ENCODE measurements around the gene C6orf89. TPM values are rescaled to one million over a fixed set of nuclear protein-coding genes. Genes with fewer than 3 reads are reported as not detected.

The C6orf89 gene
- total RNA-seq, 1 experiment from 2014 or later: 36.9 TPM

DNA sequence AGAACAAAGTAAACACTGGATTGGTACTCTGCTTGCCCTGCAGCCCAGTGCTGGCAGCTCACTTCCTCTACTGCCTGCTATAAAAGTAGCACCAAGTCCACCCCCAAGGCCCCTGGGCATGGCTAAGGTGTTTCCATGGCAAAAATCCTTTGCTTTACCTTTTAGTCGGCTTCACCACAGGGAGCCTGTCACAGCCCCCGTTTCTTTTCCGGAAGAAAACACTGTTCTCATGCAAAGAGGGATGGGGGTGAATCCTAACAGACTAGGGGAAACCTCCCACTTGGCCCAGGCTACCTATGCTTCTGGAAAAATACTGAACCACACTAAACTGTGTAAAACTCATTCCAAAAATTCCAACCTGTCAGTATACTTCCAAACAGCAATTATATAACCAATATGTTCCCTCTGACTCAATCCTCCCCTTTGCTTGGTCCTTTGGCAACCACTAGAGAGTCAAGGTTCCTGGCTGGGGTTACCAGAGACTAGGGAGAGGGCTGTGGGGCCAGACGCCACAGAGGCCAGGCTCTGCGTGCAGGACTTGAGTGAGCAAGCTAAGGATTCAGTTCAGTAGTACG lies 27.3 kb upstream of the C6orf89 start:
- TF ChIP-seq, protein P1, sequence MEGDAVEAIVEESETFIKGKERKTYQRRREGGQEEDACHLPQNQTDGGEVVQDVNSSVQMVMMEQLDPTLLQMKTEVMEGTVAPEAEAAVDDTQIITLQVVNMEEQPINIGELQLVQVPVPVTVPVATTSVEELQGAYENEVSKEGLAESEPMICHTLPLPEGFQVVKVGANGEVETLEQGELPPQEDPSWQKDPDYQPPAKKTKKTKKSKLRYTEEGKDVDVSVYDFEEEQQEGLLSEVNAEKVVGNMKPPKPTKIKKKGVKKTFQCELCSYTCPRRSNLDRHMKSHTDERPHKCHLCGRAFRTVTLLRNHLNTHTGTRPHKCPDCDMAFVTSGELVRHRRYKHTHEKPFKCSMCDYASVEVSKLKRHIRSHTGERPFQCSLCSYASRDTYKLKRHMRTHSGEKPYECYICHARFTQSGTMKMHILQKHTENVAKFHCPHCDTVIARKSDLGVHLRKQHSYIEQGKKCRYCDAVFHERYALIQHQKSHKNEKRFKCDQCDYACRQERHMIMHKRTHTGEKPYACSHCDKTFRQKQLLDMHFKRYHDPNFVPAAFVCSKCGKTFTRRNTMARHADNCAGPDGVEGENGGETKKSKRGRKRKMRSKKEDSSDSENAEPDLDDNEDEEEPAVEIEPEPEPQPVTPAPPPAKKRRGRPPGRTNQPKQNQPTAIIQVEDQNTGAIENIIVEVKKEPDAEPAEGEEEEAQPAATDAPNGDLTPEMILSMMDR (IDR thresholded peaks at IDR 0.05; ENCODE audit: unreplicated experiment): no peak
- intact Hi-C loops (cut with micrococcal nuclease): no loop called here
- Mint-ChIP-seq H3K27ac (ENCODE audit: low read depth, unreplicated experiment) (no peak overlapping the region), H3K36me3 (ENCODE audit: insufficient read depth, unreplicated experiment) (peaks cover 48% of the 10 kb centered on the region), H3K9me3 (ENCODE audit: unreplicated experiment) (no peaks in the 10 kb centered on the region), H3K4me3 (ENCODE audit: unreplicated experiment) (no peak overlapping the region), H3K27me3 (ENCODE audit: insufficient read depth, unreplicated experiment) (no peaks in the 10 kb centered on the region), H3K4me1 (ENCODE audit: insufficient read depth, unreplicated experiment) (peaks cover 28% of the 10 kb centered on the region)
- CTCF ChIA-PET: interaction anchor here (0.5 to 0.6 kb wide), 2 partner anchors 9 to 15 kb away, joined by 3 to 6 read pairs; no protein-coding TSS in a partner anchor
- no TSS peak for BruUV-seq (replicated peaks)
- POLR2A ChIA-PET: interaction anchor here (1.2 kb wide), 1 partner anchor 9 kb away, joined by 3 read pairs; no protein-coding TSS in a partner anchor
- no peak for DNase-seq (ENCODE audit: unreplicated experiment)

DNA sequence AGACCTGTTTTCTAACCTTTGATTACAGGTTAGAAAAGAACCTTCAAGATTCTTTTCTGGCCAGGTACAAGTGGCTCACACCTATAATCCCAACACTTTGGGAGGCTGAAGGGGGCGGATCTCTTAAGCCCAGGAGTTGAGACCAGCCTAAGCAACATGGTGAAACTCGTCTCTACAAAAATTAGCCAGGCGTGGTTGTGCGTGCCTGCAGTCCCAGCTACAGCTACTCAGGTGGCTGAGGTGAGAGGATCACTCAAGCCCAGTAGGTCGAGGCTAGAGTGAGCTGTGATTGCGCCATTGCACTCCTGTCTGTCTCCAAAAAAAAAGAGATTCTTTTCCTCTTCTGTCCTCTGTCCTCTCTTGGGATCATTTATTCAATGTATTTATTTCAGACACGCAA lies 25.6 kb upstream of the C6orf89 start:
- Mint-ChIP-seq H3K9me3 (ENCODE audit: unreplicated experiment) (no peaks in the 10 kb centered on the region), H3K27ac (ENCODE audit: low read depth, unreplicated experiment) (peak overlapping the region; percentile 8), H3K4me1 (ENCODE audit: insufficient read depth, unreplicated experiment) (peaks cover 28% of the 10 kb centered on the region), H3K4me3 (ENCODE audit: unreplicated experiment) (no peak overlapping the region), H3K27me3 (ENCODE audit: insufficient read depth, unreplicated experiment) (no peaks in the 10 kb centered on the region), H3K36me3 (ENCODE audit: insufficient read depth, unreplicated experiment) (peaks cover 53% of the 10 kb centered on the region)
- ChIA-PET CTCF (interaction anchor here (0.7 to 1.7 kb wide), 3 partner anchors 10 to 101 kb away, joined by 3 to 5 read pairs (median 4); partner anchors contain the start of gene PPIL1), POLR2A (interaction anchor here (1.2 kb wide), 1 partner anchor 13 kb away, joined by 4 read pairs; no protein-coding TSS in a partner anchor)
- TF ChIP-seq, protein P1 (IDR thresholded peaks at IDR 0.05; ENCODE audit: unreplicated experiment): no peak
- intact Hi-C loops (cut with micrococcal nuclease): no loop called here
- no peak for DNase-seq (ENCODE audit: unreplicated experiment)
- BruUV-seq (replicated peaks): no TSS peak

DNA sequence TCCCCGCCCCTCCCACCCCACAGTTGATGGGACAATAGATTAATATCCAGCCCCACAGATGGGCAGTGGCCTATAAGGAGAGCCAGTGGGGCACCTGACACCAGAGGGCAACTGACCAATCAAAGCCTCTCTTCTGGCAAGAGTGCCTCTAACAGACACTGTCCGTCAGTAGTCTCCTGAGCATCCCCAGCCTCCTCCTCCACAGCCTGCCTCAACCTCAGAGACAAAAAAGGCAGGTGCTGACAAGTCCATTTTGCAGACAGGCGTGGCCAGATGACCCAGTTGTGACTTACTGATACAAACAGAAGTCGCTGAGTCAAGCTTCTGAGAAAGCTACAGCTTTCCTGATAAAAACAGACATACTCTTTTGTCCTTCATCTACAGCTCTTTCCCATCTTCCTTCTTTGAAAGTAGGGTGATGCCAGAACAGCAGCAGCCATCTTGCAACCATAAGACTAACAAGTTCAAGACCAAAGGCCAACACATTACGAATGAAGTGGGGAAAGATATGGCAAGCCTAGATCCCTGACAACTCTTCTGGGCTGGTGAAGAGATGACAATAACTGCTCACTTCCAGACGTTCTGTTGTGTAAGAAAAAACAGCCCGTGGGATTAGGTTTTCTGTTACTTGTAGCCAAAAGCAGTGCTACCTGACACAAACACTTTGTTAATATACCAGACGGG lies 23.4 kb upstream of the C6orf89 start:
- peaks cover 28% of the 10 kb centered on the region for H3K4me1 Mint-ChIP-seq (ENCODE audit: insufficient read depth, unreplicated experiment)

More for the DNA sequence above, 23.4 kb upstream of the C6orf89 start:
- BruUV-seq (replicated peaks): no TSS peak
- ChIA-PET CTCF (interaction anchor here (0.5 to 1.3 kb wide), 3 partner anchors 23 to 1723 kb away, joined by 3 read pairs; no protein-coding TSS in a partner anchor), POLR2A (interaction anchor here (0.6 to 3.3 kb wide), 5 partner anchors 9 to 350 kb away, joined by 3 to 26 read pairs (median 3); partner anchors contain the start of gene PPIL1)
- Mint-ChIP-seq H3K27me3 (ENCODE audit: insufficient read depth, unreplicated experiment) (no peaks in the 10 kb centered on the region), H3K27ac (ENCODE audit: low read depth, unreplicated experiment) (no peak overlapping the region), H3K36me3 (ENCODE audit: insufficient read depth, unreplicated experiment) (peaks cover 41% of the 10 kb centered on the region), H3K4me3 (ENCODE audit: unreplicated experiment) (no peak overlapping the region), H3K9me3 (ENCODE audit: unreplicated experiment) (no peaks in the 10 kb centered on the region)
- TF ChIP-seq, protein P1 (IDR thresholded peaks at IDR 0.05; ENCODE audit: unreplicated experiment): no peak
- intact Hi-C loops (cut with micrococcal nuclease): no loop called here
- peak; percentile 61 for DNase-seq (ENCODE audit: unreplicated experiment)
